Measurements from ENCODE around the gene MRGPRX1.
"Not testable (repeated sequence)": the region's sequence is repeated elsewhere in the genome, so short reads cannot be mapped to it uniquely, and the experiment has no call there.

The MRGPRX1 gene

DNA sequence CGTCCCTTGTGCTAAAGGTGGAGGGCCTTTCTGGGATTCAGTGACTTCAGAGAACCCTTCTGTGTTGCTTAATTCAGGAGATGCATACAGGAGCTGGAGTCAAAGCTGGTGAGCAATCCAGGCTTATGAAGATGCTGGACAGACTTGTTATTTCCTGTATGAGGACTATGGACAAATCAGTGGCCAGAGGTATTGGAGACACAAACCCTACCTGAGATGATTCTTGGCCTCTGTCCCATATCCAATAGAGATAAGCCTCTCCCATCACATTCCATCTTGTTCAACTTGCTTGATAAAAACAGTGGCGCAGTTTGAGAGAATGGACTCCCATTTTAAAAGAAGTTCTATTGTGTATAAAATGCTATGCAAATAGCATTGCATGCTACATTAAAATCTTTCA lies at the start of gene MRGPRX1:
MRGPRX1 (minus strand) TSS at position 101 of the 400 bp plus-strand sequence. CDS start 4,630 bp downstream, outside the sequence.
- DNase-seq (ENCODE audit: low read depth) = no peak

DNA sequence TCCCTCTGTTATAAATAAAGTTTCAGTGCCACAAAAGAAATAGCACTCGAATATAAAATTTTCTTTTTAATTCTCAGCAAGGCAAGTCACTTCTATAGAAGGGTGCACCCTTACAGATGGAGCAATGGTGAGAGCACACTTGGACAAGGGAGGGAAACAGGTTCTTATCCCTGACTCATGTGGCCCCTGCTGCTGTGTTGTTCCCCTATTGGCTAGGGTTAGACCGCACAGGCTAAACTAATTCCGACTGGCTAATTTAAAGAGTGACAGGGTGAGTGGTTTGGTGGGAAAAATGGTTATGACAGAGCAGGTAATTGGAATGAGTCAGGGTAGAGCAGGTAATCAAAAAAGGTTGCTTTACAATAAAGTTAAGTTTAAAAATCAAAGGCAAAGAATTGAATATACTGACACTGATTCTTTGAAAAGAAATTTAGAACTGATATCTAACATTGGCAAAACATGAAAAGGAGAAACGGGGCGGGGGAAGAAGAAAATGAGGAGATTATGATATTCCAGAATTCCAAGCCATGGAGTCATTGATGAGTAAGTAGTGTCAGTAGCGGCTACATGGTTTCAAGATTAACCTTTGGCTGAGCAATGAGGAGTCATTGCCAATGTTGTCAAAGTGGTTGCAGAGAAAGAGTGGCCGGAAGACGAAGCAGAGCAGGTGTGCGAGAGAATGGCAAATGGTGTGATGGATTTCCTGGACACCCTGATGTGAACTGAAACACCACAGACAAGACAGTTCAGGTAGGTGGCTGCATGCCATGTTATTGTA lies 48.4 kb upstream of the MRGPRX1 start:
- DNase-seq (ENCODE audit: low read depth) = no peak

DNA sequence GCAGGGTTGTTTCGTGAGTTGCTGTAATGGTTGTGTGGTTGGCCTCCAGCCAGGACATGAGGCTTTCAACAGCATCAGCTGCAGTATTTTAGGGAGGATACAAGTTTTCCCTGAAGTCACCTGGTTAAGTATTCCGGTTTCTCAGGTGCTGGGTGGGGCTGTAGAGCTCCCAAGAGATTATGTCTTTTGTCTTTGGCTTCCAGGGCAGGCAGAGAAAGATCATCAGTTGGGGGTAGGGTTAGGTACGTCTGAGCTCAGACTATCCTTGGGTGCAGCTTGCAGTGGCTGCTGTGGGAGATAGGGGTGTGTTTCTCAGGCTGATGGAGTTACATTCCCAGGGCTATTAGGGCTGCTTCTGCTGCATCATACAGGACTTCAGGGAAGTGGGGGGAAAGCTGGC lies 47.5 kb upstream of the MRGPRX1 start:
- no peak for DNase-seq (ENCODE audit: low read depth)

DNA sequence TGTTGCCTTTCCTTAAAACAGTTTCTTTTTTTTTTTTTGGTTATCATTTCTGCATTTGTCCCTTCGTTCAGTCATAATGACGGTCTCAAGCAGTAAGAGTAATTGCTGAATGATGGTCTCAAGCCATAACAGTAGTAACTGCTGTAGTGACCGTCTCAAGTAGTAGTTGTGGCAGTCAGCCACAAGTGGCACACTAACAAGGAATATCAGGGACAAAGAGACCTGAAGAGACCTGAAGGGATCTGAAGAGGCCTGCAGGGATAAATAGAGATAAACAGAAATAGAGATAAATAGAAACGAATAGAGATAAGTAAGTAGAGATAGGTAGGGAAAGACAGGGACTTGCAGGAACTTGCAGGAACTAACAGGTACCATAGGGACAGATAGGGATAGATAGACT lies 42.7 kb upstream of the MRGPRX1 start:
- DNase-seq (ENCODE audit: low read depth) = no peak

DNA sequence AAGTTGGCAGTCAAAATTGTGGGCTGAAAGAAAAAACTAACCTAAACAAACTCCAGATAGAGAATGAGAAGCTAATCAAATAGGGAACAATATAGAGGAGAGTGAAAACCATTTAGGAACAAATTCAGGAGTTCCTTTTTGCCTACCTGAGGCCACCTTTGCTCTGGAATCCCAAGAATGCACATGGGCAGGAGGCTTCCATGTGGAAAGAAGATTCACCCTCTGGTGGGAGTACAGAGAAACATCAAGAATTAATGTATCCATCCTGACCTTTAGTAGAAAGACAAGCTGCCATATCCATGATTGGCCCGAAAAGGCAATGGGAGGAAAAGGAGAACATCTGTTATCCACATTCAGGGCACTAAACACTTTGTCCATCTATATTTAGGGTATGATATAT lies 35.0 kb upstream of the MRGPRX1 start:
- no peak for DNase-seq (ENCODE audit: low read depth)

DNA sequence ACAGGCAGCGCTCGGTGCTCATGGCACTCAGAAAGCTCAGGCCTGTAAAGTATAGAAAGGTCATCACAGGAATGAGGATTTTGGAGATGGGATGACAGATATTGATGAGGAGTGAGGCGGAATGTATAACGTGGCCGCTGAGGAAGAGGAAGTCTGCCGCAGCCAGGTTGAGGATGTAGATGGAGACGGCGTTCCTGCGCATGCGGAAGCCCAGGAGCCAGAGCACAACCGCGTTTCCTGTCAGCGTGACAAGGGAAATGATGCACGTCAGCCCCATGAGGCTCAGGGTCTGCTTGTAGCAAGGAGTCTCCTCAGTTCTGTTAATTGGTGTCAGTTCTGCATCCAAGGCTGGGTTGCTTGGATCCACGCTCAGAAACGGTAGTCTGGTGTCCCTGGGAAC lies 33.1 kb upstream of the MRGPRX1 start:
- DNase-seq (ENCODE audit: low read depth) = no peak

DNA sequence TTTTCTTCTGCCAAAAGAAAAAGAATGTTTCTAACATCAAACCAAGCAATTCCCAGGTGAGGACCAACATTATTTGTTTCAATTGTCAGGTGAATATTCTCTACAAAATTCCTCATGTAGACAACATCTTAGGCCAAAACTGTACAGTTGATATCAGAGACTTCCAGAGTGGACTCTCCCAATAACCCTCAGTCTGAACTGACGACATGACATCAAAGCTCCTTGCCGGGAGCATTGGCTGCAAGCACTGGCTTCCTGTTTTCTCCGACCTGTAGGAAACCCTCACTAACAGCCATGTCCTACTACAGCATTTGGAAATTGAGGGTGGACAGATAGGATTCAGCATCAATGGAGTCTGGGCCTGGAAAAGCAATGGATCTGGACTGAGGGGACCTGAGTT lies 30.5 kb upstream of the MRGPRX1 start:
- DNase-seq (ENCODE audit: low read depth) = no peak

DNA sequence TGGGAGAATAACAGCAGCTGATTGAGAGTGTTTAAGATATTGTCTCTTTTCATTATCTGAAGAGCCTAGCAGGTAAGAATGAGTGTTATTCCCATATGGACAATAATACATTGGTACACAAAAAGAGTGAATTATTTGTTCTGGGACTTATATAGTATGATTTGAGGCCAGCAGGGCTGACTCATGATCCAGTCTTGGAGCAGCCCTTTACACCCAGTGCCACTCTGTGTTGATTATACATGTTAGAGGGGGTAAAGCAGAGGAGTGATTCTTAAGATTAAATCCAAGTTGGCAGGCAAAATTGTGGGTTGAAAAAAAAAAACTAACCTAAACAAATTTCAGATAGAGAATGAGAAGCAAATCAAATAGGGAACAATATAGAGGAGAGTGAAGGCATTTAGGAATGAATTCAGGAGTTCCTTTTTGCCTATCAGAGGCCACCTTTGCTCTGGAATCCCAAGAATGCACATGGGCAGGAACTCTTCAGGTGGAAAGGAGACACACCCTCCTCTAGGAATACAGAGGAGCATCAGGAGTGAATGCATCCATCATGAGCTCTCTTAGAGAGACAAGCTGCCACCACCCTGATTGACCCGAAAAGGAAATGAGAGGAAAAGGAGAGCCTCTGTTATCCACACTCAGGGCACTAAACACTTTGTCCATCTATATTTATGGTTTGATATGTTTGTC lies 19.2 kb upstream of the MRGPRX1 start:
- no peak for DNase-seq (ENCODE audit: low read depth)

DNA sequence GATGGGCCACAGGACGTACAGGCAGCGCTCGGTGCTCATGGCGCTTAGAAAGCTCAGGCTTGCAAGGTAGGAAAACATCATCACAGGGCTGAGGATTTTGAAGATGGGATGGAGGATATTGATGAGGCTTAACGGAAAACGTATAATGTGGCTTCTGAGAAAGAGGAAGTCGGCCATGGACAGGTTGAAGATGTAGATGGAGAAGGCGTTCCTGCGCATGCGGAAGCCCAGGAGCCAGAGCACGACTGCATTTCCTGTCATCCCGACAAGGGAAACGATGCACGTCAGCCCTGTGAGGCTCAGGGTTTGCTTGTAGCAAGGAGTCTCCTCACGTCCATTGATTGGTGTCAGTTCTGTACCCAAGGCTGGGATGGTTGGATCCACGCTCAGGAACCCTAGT lies 17.4 kb upstream of the MRGPRX1 start:
- no peak for DNase-seq (ENCODE audit: low read depth)

DNA sequence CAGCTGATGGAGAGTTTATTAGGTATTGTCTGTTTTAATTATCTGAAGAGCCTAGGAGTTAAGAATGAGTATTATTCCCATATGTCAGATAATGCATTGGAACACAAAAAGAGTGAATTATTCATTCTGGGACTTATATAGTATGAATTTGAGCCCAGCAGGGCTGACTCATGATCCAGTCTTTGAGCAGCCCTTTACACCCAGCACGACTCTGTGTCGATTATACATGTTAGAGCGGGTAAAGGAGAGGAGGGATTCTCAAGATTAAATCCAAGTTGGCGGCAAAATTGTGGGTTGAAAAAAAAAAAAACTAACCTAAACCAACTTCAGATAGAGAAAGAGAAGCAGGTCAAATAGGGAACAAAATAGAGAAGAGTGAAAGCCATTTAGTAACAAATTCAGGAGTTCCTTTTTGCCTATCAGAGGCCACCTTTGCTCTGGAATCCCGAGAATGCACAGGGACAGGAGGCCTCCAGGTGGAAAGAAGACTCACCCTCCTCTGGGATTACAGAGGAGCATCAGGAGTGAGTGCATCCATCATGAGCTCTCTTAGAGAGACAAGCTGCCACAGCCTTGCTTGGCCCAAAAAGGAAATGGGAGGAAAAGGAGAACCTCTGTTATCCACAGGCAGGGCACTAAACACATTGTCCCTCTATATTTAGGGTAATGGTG lies 3.1 kb downstream of the MRGPRX1 start:
- DNase-seq (ENCODE audit: low read depth) = no peak

DNA sequence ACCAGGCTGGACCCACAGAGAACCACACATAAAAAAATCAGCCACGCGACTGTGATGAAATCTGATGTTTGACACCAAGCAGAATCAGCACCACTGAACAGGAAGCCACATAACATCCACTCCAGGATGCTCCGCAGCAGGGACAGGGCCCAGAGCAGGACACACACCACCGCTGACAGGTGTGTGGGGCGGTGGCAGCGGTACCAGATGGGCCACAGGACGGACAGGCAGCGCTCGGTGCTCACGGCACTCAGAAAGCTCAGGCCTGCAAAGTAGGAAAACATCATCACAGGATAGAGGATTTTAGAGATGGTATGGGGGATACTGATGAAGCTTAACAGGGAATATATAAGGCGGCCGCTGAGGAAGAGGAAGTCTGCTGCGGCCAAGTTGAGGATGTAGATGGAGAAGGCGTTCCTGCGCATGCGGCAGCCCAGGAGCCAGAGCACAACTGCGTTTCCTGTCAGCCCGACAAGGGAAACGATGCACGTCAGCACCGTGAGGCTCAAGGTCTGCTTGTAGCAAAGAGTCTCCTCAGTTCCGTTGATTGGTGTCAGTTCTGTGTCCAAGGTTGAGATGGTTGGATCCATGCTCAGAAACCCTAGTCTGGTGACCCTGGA lies 4.9 kb downstream of the MRGPRX1 start:
- no peak for DNase-seq (ENCODE audit: low read depth)

DNA sequence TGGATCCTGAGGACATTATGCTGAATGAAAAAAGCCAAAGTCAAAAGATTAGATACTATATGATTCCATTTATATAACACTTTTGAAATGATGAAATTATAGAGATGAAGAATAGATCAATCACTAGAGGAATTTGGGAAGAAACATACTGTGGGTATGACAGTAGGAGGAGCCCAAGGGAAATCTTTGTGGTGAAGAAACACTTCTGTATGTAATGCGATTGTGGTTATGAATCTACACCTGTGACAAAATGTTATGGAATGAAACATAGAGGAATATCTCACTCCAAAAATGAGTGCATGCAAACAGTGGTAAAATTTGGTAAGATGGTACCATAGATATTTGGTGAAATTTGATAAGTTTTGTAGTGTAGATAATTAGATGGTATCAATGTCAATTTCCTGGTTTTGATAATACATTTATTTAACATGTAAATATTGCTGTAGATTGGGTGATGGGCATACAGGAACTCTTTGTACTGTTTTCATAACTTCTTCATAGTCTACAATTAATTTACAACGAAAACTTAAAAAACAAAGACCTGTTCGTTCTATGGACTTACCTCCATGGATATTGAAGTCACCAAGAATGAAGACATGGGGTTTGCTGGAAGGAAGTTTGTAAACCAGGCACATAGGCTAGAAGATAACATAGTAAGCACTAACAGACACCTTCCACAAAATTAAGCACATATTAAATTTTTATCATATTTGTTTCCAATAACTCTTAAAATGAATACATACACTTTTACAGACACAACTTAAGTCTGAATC lies 11.5 kb downstream of the MRGPRX1 start:
- no peak for DNase-seq (ENCODE audit: low read depth)

DNA sequence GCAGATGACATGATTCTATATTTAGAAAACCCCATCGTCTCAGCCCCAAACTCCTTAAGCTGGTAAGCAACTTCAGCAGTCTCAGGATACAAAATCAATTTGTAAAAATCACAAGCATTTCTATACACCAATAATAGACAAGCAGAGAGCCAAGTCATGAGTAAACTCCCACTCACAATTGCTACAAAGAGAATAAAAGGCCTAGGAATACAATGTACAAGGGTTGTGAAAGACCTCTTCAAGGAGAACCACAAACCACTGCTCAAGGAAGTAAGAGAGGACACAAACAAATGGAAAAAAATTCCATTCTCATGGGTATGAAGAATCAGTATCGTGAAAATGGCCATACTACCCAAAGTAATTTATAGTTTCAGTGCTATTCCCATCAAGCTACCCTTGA lies 13.8 kb downstream of the MRGPRX1 start:
- DNase-seq (ENCODE audit: low read depth) = not testable (repeated sequence)

DNA sequence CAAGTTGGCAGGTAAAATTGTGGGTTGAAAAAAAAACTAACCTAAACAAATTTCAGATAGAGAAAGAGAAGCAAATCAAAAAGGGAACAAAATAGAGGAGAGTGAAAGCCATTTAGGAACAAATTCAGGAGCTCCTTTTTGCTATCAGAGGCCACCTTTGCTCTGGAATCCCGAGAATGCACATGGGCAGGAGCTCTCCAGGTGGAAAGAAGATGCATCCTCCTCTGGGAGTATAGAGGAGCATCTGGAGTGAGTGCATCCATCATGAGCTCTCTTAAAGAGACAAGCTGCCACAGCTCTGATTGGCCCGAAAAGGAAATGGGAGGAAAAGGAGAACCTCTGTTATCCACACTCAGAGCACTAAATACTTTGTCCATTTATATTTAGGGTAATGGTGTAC lies 26.3 kb downstream of the MRGPRX1 start:
- no peak for DNase-seq (ENCODE audit: low read depth)

DNA sequence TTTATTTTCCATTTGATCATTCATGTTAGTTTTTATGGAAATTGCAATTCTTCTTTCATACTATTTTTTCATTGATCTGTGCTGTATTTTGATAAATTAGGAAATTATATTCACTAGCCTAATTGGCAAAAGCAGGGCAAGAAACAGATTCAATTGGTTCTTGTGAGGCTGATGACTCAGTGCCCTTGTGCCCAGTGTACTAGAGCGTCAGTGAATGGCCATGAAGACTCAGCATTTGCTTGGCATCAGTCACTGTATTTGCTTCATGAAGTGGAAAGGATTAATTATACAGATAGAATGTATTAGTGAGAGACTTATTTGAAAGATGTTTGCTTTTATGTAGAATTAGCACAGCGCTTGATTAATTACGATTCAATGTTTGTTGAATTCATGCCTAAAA lies 31.8 kb downstream of the MRGPRX1 start:
- DNase-seq (ENCODE audit: low read depth) = no peak

DNA sequence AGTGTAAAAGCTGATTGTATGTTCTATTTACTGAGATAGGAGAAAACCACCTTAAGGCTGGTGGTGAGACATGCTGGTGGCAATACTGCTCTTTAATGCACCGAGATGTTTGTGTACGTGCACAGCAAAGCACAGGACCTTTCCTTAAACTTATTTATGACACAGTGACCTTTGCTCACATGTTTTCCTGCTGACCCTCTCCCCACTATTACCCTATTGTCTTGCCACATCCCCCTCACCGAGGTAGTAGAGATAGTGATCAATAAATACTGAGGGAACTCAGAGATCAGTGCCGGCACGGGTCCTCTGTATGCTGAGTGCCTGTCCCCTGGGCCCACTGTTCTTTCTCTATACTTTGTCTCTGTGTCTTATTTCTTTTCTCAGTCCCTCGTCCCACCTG lies 38.6 kb downstream of the MRGPRX1 start:
- DNase-seq (ENCODE audit: low read depth) = not testable (repeated sequence)

DNA sequence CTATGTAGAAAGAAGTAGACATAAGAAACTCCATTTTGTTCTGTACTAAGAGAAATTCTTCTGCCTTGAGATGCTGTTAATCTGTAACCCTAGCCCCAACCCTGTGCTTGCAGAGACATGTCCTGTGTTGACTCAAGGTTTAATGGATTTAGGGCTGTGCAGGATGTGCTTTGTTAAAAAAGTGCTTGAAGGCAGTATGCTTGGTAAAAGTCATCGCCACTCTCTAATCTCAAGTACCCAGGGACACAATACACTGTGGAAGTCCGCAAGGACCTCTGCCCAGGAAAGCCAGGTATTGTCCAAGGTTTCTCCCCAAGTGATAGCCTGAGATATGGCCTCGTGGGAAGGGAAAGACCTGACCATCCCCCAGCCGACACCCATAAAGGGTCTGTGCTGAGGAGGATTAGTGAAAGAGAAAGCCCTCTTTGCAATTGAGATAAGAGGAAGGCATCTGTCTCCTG lies 39.0 kb downstream of the MRGPRX1 start:
- not testable (repeated sequence) for DNase-seq (ENCODE audit: low read depth)

DNA sequence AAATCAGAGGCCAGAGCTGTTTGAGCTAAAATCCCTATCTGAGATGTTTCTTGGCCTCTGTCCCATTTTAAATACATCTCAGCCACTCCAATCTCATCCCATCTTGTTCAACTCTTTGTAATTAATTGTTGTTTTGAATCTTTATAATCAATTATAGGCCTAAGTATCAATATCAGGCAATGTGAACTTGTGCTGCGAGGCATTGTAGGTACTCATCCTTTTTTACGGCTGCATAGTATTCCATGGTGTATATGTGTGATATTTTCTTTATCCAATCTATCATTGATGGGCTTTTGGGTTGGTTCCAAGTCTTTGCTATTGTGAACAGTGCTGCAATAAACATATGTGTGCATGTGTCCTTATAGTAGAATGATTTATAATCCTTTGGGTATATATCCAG lies 47.5 kb downstream of the MRGPRX1 start:
- not testable (repeated sequence) for DNase-seq (ENCODE audit: low read depth)

DNA sequence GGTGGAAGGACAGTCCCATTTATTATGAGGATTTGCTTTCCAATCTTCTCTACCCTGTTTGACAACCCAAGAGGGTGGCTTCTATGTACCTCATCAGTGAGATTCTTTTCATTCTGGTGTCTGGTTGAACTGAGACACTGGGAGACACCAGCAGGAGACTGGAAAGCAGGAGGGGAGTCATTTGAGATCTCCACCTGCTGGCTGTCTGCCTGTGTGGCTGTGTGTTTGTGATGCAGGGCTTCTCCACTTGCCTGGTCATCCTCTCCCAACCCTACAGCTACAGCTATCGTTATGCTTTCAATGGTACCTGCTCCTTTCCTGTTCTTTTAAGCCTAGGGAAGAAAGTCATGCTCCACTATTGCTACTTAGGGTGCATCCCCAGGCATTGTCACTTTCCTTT lies 48.6 kb downstream of the MRGPRX1 start:
- DNase-seq (ENCODE audit: low read depth) = no peak

All from activated T-cell treated with anti-CD3 and anti-CD28 coated beads for 48 hours (primary cell).